ENCODE data around the gene C3.
"Not testable (repeated sequence)": the region's sequence is repeated elsewhere in the genome, so short reads cannot be mapped to it uniquely, and the experiment has no call there.

The C3 gene

DNA sequence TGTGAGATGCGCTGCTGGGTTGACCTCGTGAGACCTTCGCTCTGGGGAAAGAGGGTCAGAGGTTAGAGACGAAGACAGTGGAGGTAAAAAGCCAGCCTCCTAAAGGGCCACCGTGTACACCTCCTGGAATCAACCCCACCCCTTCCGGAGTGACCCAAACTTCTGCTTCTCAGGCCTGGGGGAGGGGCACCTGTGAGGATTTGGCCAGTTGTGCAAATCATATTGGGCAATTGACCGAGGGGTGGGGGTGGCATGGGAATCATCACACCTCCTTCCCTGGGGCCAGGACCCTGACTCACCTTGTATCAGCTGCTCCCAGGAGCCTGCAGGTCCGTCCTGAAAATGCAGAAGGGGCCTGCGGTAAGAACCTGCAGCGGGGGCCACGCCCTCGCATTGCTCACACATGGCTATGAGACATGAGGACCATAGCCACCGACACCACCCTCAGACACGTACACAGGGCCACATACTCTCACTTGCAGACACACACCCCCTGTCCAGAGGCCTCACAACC is 53.3 kb downstream of the C3 start:
- DNase-seq (ENCODE audit: low read depth in 4 of 4, low spot score in 1 of 4) = no peak

DNA sequence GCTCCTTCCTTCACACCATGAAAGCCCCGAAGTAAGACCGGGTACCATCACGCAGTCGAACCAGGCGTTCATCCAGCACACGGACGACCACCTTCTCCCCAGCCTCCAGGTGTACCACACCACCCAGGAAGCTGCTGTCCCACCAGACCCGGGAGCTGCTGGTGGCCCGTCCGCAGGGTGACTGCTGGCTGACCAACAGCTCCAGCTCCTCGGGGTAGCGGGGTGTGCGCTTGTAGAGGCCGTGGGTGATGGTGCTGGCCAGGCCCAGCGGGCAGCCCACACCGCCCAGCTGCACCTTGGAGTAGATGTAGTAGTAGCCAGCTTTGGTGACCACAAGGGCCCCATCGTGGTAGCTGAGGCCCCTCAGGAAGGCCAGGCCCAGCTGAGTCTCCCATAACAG is 55.5 kb downstream of the C3 start:
- no peak for DNase-seq (ENCODE audit: low read depth in 4 of 4, low spot score in 1 of 4)

DNA sequence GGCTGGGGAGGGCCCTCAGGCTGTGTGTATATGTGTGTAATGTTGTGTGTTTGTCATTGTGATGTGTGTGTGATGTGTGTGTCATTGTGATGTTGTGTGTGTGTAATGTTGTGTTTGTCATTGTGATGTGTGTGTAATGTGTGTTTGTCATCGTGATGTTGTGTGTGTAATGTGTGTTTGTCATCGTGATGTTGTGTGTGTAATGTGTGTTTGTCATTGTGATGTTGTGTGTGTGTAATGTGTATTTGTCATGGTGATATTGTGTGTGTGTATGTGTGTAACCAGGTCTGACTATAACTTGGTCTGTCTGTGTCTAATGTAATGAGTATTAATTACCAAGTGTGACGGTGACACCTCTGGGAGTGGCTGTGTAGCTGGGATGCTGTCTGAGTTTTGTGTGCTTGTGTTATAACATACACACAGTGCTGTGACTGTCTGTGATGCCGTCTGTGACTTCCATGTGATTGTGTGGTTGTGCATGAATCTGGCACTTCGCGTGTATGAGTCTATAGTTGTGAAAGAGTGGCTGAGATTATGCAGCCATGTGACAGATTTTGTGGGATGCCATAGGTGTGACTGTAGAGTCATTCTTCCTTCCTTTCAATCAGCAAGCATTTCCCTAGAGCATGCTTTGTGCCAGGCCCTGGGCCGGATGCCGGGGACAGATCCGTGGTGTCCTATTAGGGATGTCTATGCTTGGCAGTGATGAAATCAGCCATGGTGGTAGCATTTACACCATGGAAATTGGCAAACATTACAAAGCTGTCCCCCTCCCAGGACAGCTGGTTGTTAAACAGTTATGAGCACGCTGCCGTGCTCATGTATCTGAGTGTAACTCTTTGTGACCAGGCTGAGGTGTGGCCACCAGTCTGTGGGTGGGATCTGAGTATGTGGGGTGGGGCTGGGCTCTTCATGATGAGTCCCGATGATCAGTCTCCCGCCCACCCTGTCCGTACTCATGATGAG is 56.9 kb downstream of the C3 start:
- DNase-seq (ENCODE audit: low read depth in 4 of 4, low spot score in 1 of 4) = no peak

DNA sequence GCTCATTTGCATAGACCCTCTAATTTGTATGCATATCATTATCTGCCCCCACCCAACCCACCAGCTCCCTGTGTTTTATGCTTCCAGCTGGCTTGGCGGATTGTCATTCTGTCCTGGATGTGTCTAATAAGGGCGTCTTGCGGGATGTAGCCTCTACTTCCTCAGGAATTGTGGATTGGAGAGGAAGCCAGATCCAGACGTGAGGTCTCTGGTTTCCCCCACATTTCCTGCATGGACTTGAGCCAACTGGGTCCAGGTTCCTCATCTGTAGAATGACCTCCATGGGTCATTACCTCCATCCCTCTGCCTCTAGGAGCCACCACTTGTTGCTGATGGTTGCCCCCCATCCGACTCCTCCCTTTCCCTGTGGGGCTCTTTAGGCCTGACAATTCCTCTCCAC is 57.7 kb downstream of the C3 start:
- no peak for DNase-seq (ENCODE audit: low read depth in 4 of 4, low spot score in 1 of 4)

DNA sequence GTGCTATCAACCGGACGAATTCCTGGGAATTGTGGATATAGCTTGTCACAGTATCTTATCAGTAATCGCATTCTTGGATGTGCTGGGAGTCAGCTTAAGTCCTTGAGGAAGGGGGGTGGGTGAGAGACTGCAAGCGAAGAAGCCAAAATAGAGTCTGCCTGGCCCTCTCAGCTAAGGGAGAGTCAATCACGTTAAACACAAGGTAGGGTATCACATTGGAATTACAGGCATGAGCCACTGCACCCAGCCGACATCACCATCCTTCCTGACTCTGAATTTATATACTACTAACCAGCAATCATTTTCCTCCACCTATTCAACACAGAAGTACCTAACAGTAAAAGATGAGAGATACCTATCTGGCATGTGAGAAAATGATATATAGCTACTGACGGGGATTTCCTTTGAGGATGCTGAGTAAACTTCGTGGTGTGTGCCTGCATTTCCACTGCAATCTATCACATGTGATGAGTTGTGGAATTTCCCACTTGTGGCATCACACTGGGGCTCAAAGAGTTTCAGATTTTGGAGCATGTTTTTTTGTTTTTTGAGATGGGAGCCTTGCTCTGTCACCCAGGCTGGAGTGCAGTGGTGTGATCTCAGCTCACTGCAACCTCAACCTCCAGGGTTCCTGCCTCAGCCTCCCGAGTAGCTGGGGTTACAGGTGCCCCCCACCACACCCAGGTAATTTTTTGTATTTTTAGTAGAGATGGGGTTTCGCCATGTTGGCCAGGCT is 58.8 kb downstream of the C3 start:
- peak in 1 of 4 experiments; percentile 49 for DNase-seq (ENCODE audit: low read depth in 4 of 4, low spot score in 1 of 4)

DNA sequence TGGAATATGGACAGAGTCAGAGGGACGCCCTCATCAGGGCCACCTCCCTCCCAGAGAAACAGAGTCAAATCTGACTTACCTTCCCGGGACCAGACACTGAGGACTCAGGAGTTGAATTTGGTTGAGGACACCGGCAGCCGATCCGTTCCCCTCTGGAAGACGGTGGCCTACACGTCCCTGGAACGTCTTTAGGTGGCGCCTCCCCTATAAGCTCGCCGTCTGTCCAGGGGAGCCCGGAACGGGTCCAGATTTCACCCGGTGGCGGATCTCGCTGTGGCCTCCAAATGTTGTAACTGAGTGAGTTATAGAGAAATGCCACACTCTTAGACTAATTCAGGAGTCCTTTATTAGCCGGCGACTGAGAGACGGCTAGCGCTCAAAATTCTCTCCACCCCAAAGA is 59.5 kb downstream of the C3 start:
- DNase-seq (ENCODE audit: low read depth in 4 of 4, low spot score in 1 of 4) = no peak

DNA sequence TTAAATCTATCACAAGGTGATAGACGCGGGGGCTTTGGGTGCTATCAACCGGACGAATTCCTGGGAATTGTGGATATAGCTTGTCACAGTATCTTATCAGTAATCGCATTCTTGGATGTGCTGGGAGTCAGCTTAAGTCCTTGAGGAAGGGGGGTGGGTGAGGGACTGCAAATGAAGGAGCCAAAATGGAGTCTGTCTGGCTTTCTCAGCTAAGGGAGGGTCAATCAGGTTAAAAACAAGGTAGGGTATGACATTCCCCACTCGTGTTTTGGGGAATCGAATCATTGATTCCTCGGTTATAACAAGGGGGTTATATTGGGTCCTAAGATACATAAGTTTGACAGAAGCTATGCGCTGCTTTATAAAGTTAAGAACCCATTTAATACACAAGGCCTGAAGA is 64.1 kb downstream of the C3 start:
- not testable (repeated sequence) for DNase-seq (ENCODE audit: low read depth in 4 of 4, low spot score in 1 of 4)

DNA sequence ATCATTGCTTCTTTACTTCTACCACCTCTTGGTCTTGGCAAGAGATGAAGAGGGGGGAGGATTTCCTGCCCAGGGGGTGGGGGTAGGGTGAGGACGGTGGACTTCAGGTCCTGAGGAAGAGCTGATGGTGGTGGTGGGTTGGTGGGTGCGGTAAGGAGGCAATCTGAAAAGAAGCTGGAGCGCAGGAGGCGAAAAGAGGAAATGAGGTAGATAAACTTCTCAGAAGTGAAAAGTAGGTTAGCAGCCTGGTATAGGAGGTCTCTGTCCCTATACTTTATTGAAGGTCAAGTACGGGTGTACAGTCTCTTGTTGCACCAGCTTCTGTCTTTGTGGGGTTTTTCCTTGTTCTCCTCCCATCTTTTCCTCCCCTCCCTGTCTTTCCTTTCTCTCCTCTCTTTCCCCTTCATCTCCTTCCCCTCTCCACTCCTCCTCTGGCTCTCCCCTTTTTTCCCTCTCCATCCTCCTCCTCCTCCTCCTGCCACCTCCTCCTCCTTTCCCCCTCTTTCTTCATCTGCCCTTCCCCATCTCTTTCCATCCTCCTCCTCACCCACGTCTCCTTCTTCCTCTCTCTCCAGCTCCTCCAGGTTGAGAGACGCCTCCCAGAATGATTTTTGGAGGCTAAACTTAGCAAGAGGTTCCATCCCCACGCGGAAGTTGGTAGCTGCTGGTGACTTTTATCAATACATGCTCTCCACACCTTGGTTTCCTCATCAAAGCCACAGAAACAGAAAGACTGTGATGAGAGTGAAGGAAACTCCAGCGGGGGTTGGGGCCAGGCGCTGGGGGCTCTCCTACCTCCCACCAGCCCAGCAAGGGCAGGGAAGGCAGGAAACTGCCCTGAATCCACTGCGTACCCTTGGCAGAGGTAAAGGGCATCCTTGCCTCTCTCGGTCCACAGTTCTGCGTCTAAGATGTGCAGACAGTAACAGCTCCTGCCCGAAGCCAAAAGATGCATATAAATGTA is 65.8 kb downstream of the C3 start:
- DNase-seq (ENCODE audit: low read depth in 4 of 4, low spot score in 1 of 4) = peak in 1 of 4 experiments; percentile 58

DNA sequence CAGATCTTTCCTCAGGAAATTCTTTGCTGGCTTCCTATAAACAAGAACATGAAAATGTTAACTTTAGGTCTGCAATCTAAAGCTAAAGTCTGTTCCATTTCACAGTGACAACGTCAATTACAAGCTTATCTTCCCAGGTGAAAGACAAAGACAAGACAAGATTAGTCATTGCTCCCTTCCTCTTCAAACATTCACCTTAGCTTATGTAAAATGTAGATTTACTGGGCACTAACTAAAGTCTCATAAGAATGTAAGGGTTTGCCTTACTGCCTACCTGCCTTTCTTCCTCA is 67.7 kb downstream of the C3 start:
- no peak for DNase-seq (ENCODE audit: low read depth in 4 of 4, low spot score in 1 of 4)

DNA sequence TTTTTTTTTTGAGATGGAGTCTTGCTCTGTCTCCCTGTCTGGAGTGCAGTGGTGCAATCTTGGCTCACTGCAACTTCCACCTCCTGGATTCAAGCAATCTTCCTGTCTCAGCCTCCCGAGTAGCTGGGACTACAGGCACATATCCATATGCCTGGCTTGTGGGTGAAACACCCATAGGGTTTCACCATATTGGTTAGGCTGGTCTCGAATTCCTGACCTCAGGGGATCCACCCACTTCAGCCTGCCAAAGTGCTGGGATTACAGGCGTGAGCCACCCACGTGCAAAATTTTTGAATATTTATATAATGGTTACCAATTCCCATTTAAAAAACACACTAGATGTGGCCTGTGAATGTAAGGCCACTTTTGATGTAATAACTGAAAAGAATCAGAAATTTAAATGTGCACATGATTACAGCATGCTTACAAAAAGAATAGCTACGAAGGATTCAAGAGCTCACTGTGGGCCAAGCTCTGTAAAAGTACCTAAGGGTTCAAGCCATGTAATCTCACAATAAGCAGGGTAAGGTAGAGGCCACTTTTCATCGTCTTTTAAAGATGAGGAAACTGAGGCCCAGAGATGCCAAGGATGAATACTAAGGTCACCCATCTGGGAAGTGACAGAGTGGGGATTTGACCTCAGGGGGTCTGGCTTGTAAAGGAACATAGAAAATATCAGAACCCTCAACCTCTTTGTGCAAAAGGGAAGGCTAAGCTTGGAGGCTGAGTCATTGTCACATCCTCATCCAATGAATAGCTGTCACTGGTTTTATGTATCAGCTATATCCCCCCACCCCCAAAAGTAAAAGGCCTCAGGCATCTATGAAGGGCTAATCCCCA is 68.3 kb downstream of the C3 start:
- no peak for DNase-seq (ENCODE audit: low read depth in 4 of 4, low spot score in 1 of 4)

DNA sequence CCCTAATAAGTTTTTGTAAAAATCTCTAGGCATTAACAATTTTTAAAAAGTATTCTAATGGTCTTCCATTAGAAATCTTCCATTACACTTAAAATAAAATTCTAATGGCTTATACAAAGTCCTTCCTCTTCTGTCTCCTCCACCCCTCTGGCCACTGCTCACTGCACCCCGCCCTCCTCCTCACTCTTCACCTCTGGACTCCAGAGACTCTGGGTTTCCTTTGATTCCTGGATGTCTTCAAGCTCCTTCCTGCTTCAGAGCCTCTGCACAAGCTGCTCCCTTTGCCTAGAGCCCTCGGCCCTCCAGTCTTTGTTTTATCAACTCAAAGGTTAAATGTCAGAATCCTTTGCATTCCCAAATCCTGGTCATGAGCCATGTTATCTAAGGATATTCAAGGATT is 71.3 kb downstream of the C3 start:
- no peak for DNase-seq (ENCODE audit: low read depth in 4 of 4, low spot score in 1 of 4)

DNA sequence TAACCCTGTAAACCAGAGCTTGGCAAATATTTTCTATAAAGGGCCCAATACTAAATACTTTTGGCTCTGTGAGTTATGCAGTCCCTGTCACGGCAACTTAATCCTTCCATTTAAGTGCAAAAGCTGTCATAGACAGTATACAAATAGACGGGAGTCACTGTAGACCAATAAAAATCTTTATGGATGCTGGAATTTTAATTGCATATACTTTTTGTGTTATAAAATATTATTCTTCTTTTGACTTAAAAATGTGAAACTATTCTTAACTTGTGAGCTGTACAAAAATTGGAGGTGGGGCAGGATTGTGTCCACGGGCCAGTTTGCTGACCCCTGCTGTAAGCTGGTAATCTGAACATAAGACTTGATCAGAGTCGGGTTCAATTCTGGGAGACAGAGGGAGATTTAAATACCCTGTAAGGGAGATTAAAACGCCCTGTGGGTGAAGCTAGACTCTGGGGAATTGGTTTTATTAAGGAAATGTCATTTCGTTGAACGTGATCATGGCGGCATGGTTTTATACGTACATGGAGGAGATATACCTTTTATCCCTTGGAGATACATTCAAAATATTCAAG is 72.2 kb downstream of the C3 start:
- no peak for DNase-seq (ENCODE audit: low read depth in 4 of 4, low spot score in 1 of 4)

DNA sequence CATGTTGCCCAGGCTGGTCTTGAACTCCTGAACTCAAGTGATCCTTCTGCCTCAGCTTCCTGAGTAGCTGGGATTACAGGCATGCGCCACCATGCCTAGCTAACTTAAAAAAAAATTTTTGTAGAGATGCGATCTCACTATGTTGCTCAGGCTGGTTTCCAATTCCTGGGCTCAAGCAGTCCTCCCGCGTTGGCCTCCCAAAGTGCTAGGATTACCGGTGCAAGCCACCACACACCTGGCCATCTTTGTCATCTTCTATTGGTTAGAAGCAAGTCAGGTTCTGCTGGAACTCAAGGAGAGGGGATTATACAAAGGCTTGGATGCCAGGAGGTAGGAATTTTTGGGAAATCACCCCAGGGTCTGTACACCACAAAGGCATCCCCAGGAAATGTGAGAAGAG is 75.7 kb downstream of the C3 start:
- no peak for DNase-seq (ENCODE audit: low read depth in 4 of 4, low spot score in 1 of 4)

DNA sequence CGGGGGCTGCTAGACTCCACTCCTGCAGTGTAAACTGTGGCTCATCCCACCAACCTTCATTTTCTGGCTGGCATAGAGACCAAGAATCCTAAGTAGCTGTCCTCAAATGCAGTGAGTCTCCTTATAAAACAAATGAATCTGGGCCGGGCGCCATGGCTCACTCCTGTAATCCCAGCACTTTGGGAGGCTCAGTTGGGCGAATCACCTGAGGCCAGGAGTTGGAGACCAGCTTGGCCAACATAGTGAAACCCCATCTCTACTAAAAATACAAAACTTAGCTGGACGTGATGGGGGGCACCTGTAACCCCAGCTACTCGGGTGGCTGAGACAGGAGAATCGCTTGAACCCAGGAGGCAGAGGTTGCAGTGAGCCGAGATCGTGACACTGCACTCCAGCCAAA is 80.1 kb downstream of the C3 start:
- DNase-seq (ENCODE audit: low read depth in 4 of 4, low spot score in 1 of 4) = not testable (repeated sequence)

DNA sequence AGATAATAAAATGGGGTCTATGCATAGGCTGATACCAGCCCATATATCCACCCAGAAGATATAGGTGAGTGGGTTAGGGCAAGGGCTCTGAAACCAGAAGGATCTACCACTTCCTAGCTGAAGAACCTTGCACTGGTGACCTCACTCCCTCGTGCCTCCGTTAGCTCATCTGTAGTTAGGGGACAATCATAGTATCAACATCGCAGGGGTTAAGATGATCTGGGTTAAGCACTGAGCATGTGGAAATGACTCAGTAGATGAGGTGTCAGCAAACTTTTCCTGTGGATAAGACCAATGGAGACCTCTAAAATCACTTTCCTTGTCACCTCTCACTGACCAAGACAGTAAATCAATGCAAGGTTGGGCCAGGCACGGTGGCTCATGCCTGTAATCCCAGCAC is 81.0 kb downstream of the C3 start:
- DNase-seq (ENCODE audit: low read depth in 4 of 4, low spot score in 1 of 4) = no peak

DNA sequence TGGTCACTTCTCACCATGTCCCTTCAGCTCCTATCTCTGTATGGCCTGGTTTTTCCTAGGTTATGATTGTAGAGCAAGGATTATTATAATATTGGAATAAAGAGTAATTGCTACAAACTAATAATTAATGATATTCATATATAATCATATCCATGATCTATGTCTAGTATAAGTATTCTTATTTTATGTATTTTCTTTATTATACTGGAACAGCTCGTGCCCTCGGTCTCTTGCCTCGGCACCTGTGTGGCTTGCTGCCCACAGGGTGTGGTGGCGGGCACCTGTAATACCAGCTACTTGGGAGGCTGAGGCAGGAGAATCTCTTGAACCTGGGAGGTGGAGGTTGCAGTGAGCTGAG is 87.0 kb downstream of the C3 start:
- not testable (repeated sequence) for DNase-seq (ENCODE audit: low read depth in 4 of 4, low spot score in 1 of 4)

DNA sequence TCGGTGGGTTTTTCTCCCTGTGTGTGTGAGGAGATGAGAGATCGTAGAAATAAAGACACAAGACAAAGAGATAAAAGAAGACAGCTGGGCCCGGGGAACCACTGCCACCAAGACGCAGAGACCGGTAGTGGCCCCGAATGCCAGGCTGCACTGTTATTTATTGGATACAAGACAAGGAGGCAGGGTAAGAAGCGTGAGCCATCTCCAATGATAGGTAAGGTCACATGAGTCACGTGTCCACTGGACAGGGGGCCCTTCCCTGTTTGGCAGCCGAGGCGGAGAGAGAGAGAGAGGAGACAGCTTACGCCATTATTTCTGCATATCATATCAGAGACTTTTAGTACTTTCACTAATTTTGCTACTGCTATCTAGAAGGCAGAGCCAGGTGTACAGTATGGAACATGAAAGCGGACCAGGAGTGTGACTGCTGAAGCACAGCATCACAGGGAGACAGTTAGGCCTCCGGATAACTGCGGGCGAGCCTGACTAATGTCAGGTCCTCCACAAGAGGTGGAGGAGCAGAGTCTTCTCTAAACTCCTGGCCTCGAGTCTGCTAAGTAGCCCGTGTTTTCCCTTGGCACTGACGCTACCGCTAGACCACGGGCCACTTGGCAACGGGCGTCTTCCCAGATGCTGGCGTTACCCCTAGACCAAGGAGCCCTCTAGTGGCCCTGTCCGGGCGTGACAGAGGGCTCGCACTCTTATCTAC is 87.5 kb downstream of the C3 start:
- DNase-seq (ENCODE audit: low read depth in 4 of 4, low spot score in 1 of 4) = peak in 2 of 4 experiments; percentile 35 to 45

DNA sequence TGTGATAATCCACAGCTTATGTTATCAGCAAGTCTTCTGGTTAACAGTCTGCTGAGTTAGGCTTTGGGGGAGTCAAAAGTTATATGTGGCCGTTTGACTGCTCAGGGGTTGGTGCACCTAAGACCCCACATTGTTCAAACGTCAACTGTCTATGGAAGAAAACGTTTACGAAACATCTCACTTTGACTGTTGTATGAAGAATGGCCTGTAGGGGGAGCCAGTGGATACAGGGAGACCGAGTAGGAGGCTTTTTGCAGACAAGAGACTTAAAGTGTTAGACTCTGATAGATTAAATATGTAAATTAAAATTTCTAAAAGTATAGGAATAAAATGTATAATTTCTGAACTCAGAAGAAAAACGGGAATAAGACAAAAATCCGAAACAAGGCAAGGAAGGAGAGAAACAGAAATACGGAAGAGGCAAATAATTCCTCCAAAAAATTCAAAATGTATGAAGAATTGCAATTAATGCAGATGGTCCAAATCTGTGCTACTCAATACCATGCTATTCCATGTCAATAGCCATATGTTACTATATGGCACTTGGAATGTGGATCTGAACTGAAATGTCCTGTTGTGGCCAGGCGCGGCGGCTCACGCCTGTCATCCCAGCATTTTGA is 88.3 kb downstream of the C3 start:
- DNase-seq (ENCODE audit: low read depth in 4 of 4, low spot score in 1 of 4) = peak; percentile 65 to 86 (median 78)

Data from stimulated activated CD4-positive, alpha-beta T cell treated with anti-CD3 and anti-CD28 coated beads, Interleukin-1b, Interleukin-23, amount 100 ng/mL, for 24 hours (primary cell).